Activated T-cell treated with anti-CD3 and anti-CD28 coated beads, Interleukin-2, amount 50 U/mL, for 24 hours (primary cell): ENCODE data around the gene AEN.
A peak's percentile ranks its signal among the peaks of the same experiment; 100 is the strongest.

Source experiments
- DNase-seq: peaks from one replicate; pipeline ENCODE4 v3.0.0-alpha.2; 2020
- H3K27ac Mint-ChIP-seq: 2 replicates; pipeline ENCODE4 v1.8.0; 2020; ENCODE audit warnings: mild to moderate bottlenecking, mixed read lengths
- H3K27me3 Mint-ChIP-seq: 2 replicates; pipeline ENCODE4 v1.8.0; 2020; ENCODE audit warnings: mixed read lengths
- H3K36me3 Mint-ChIP-seq: 2 replicates; pipeline ENCODE4 v1.8.0; 2020; ENCODE audit warnings: low read depth, mixed read lengths
- H3K4me1 Mint-ChIP-seq: 2 replicates; pipeline ENCODE4 v1.8.0; 2020; ENCODE audit warnings: low read depth, mixed read lengths
- H3K4me3 Mint-ChIP-seq: 2 replicates; pipeline ENCODE4 v1.8.0; 2020; ENCODE audit warnings: mild to moderate bottlenecking, moderate library complexity, mixed read lengths
- H3K9me3 Mint-ChIP-seq: 2 replicates; pipeline ENCODE4 v1.8.0; 2020; ENCODE audit warnings: mixed read lengths

The AEN gene, protein sequence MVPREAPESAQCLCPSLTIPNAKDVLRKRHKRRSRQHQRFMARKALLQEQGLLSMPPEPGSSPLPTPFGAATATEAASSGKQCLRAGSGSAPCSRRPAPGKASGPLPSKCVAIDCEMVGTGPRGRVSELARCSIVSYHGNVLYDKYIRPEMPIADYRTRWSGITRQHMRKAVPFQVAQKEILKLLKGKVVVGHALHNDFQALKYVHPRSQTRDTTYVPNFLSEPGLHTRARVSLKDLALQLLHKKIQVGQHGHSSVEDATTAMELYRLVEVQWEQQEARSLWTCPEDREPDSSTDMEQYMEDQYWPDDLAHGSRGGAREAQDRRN

DNA sequence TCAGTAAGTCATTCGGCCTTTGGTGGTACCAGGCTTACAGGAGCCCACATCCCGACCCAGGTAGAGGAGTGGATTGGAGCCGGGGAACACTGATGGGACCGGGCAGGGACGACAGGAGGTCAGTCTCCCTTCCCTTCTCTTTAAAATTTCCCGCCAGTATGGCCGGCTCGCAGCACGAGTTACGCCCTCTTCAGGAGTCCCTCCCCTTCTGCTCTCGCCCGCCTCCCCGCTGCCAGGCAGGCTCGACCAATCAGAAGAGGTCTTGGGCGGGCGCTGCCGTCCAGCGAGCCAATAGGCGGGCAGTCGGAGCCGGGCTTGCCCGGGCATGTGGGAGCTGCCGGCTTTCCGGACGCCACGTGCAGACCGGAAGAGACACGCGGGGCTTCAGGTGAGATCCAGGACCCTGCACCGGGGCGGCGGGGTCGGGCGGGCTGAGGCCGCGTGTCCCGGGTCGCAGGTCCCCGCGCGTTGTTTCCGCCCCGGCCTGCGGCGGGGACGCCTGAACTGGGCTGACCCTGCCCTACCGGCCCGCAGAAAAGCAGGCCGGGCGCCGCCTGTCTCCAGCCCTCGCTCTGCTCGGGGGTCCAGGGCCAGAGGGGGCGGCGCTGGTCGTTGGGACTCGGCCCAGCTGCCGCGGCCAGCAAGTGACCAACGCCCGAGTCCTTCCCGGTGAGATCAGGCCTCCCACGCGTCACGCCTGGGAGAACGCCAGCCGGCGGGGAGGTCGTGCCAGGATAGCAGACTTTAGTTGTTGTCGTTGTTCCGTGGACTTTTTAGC, at the start of gene AEN:
TSS of gene AEN (plus strand) at position 346 of the 778 bp plus-strand sequence. CDS start 4,870 bp downstream, outside the sequence.
- peaks cover 48% of the 10 kb centered on the region for H3K36me3 Mint-ChIP-seq
- H3K4me3 Mint-ChIP-seq: peak within 1 kb of the TSS; percentile 91
- peak; percentile 96 for DNase-seq
- peak within 1 kb of the TSS; percentile 97 for H3K27ac Mint-ChIP-seq
- peaks cover 44% of the 10 kb centered on the region for H3K4me1 Mint-ChIP-seq
- no peaks in the 10 kb centered on the region for H3K9me3 Mint-ChIP-seq
- H3K27me3 Mint-ChIP-seq: no peaks in the 10 kb centered on the region

DNA sequence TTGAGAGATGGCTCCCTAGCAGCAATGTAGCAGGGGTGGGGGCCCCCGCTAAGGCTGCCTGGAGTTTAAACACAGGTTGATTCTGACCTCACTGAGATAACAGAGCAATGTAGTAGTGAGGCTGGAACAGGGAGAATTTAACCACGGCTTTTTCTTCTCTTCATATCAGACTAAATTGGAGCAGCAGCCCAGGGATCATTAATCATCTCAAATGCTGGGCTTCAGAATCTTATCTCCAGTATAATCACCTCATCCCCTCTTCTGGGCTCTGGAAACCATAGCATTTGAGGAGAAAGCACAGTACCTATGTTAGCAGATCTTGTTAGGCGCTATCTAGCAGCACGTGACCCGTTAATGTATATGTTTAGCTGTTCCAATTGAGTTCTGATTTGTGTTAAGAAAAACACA, 49.3 kb upstream of the AEN start:
- DNase-seq: no peak
- Mint-ChIP-seq H3K27me3 (no peaks in the 10 kb centered on the region), H3K4me1 (no peaks in the 10 kb centered on the region), H3K9me3 (no peaks in the 10 kb centered on the region), H3K27ac (no peak overlapping the region), H3K36me3 (no peaks in the 10 kb centered on the region), H3K4me3 (no peak overlapping the region)

DNA sequence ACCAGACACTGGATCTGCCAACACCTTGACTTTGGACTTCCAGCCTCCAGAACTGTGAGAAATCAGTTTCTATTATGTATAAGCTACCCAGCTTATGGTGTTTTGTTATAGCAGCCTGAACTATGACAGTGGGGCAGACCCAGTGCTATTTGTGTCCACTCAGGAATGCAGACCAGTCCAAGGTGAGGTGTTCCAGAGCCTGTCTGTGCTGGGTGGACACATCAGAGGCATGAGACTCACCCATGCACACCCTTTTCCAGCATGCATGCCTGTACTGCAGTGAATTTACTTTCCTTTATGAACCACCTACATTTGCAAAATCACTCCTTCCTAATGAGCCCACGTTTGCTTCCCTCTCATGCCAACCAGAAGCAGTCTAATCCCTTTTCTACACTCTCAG, 47.1 kb upstream of the AEN start:
- H3K4me1 Mint-ChIP-seq: no peaks in the 10 kb centered on the region
- no peak overlapping the region for H3K4me3 Mint-ChIP-seq
- no peak overlapping the region for H3K27ac Mint-ChIP-seq
- no peaks in the 10 kb centered on the region for H3K27me3 Mint-ChIP-seq
- H3K9me3 Mint-ChIP-seq: no peaks in the 10 kb centered on the region
- no peak for DNase-seq
- H3K36me3 Mint-ChIP-seq: no peaks in the 10 kb centered on the region

DNA sequence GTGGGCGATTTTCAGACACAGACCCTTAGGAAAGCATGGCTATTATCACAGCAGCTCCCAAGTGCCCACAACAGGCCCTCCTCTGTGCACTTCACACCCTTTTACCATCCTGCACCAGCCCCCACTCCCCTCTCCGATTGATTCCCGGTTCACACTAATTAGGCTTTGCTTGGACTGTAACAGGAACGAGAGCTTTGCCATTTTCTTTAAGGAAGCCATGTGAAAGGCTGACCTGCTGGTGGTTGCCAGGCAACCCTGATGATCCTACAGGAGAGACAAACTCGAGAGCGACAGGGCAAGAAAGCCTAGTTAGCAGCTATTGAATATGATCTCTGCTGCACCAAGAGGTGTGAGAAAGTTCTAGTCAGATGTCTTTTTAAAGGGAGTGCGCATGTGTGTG, 46.5 kb upstream of the AEN start:
- Mint-ChIP-seq H3K4me1 (no peaks in the 10 kb centered on the region), H3K27ac (no peak overlapping the region), H3K36me3 (no peaks in the 10 kb centered on the region), H3K4me3 (no peak overlapping the region), H3K27me3 (no peaks in the 10 kb centered on the region), H3K9me3 (no peaks in the 10 kb centered on the region)
- DNase-seq: no peak

DNA sequence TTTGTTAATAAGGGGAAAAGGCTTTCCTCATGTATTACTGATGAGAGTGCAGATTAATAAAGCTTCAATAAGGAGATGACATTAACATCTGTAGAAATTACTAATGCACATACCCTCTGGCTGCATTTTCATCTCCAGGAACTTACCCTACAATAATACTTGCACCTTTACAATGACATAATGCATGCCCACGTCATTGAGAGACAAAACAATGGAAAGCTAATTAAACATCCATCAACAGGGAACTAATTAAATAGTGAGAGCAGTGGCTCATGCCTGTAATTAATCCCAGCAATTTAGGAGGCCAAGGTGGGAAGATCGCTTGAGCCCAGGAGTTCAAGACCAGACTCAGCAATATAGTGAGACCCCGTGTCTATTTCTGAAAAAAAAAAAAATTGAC, 41.8 kb upstream of the AEN start:
- H3K4me3 Mint-ChIP-seq: no peak overlapping the region
- H3K27me3 Mint-ChIP-seq: peaks cover 3% of the 10 kb centered on the region
- H3K36me3 Mint-ChIP-seq: no peaks in the 10 kb centered on the region
- no peaks in the 10 kb centered on the region for H3K4me1 Mint-ChIP-seq
- H3K9me3 Mint-ChIP-seq: no peaks in the 10 kb centered on the region
- DNase-seq: no peak
- no peak overlapping the region for H3K27ac Mint-ChIP-seq

DNA sequence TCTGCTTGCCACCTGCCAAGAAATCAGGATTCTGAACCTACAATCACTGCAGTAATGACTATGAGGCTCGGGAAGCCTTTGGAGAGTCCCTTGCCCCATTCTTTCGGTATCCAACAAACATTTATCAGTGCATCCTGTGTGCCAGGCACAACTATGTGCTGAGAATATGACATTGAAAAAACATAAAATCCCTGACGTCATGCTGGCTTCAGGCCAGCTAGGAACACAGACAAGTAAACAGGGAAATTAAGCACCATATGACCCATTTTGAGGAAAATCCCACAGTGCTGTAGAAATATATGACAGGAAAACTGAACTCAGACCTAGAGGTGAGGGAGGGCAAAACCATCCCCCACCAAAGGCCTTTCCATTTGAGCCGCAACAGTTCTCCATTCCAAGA, 40.6 kb upstream of the AEN start:
- Mint-ChIP-seq H3K27ac (no peak overlapping the region), H3K4me1 (no peaks in the 10 kb centered on the region), H3K27me3 (peaks cover 3% of the 10 kb centered on the region), H3K9me3 (no peaks in the 10 kb centered on the region), H3K4me3 (no peak overlapping the region), H3K36me3 (no peaks in the 10 kb centered on the region)
- no peak for DNase-seq

DNA sequence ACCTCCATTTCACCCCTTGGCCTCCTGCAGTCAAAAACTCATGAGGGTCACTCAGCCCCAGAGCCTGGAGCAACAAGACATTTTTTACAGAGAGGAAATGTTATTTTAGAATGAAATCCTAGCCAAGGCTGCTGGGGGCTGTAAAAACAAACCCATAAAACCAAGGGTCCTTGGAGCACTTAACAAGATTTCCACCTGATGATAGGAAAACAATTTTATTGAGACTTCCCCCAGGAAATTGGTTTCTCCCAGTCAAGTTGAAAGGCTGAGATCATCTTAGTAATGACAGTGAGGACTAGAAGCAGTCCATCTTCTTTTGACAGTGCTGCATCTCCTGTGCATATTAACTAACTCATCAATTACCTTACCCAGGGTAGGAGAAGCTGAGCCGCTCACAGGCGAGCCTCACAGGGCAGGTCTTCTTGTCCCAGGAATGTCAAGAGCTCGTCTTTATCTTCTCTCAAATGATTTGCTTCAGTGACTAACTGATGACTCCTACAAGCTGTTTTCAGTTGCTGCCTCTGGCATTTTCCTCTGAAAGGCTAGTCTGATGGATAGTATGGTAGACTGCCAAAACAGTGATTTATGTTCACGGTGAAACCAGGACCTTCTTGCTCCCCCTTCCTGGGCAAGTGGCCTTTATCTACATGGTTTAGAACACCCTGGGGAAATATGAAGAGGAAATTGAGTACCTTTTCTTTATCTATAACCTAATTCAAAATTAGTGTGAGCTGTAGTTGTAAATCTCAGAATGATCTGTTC, 34.6 kb upstream of the AEN start:
- Mint-ChIP-seq H3K9me3 (no peaks in the 10 kb centered on the region), H3K36me3 (no peaks in the 10 kb centered on the region), H3K27me3 (peaks cover 3% of the 10 kb centered on the region), H3K4me1 (no peaks in the 10 kb centered on the region), H3K4me3 (no peak overlapping the region), H3K27ac (no peak overlapping the region)
- no peak for DNase-seq

DNA sequence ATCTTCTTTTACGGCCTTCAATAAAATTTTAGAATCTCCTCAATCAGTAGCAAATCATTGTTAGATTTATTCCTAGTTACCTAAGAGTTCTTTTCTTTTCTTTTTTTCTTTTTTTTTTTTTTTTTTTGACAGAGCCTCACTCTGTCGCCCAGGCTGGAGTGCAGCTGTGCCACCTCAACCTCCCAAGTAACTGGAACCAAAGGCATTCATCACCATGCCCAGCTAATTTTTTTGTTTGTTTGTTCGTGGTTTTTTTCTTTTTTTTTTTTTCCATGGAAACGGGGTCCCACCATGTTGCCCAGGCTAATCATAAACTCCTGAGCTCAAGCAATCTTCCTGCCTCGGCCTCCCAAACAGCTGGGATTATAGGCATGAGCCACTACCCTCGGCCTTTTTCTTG, 30.4 kb upstream of the AEN start:
- H3K4me1 Mint-ChIP-seq: peaks cover 5% of the 10 kb centered on the region
- no peak overlapping the region for H3K4me3 Mint-ChIP-seq
- no peak for DNase-seq
- H3K27ac Mint-ChIP-seq: no peak overlapping the region
- no peaks in the 10 kb centered on the region for H3K27me3 Mint-ChIP-seq
- no peaks in the 10 kb centered on the region for H3K36me3 Mint-ChIP-seq
- H3K9me3 Mint-ChIP-seq: no peaks in the 10 kb centered on the region

DNA sequence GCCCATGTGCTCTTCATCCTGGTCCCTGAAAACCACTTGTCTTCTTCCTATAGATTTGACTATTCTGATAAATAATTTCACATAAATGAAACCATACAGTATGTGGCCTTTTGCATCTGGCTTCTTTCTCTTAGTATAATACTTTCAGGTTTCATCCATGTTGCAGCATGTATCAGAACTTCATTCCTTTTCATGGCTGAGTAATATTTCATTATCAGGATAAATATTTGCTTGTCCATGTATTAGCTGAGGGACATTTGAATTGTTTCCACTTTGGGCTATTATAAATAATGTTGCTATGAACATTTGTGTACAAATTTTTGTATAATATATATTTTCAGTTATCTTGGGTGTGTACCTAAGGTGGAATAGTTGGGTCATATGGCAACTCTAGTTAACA, 29.8 kb upstream of the AEN start:
- H3K9me3 Mint-ChIP-seq: no peaks in the 10 kb centered on the region
- H3K4me3 Mint-ChIP-seq: no peak overlapping the region
- DNase-seq: no peak
- H3K27ac Mint-ChIP-seq: no peak overlapping the region
- H3K36me3 Mint-ChIP-seq: no peaks in the 10 kb centered on the region
- no peaks in the 10 kb centered on the region for H3K27me3 Mint-ChIP-seq
- peaks cover 5% of the 10 kb centered on the region for H3K4me1 Mint-ChIP-seq

DNA sequence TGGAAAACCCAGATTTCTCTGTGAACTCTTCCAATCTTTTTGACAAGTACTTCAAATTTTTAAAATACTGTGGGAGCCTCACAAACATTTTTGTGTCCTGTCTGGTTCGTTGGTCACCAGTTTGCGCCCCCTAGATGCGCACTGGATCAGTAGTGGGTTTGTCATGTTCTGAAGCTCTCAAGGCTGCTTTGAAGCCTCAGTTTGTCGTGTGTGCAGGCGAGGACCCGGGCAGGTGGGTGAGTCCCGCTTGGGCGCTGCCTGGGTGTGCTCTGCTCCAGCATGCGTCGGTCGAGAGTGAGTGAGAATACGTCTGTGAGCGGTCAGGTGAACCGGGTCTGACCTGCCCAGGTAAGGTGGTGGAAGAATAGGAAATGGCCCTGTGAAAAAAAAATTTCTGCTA, 17.3 kb upstream of the AEN start:
- Mint-ChIP-seq H3K27me3 (peaks cover 64% of the 10 kb centered on the region), H3K36me3 (no peaks in the 10 kb centered on the region), H3K27ac (no peak overlapping the region), H3K9me3 (no peaks in the 10 kb centered on the region), H3K4me3 (no peak overlapping the region), H3K4me1 (peaks cover 27% of the 10 kb centered on the region)
- no peak for DNase-seq

DNA sequence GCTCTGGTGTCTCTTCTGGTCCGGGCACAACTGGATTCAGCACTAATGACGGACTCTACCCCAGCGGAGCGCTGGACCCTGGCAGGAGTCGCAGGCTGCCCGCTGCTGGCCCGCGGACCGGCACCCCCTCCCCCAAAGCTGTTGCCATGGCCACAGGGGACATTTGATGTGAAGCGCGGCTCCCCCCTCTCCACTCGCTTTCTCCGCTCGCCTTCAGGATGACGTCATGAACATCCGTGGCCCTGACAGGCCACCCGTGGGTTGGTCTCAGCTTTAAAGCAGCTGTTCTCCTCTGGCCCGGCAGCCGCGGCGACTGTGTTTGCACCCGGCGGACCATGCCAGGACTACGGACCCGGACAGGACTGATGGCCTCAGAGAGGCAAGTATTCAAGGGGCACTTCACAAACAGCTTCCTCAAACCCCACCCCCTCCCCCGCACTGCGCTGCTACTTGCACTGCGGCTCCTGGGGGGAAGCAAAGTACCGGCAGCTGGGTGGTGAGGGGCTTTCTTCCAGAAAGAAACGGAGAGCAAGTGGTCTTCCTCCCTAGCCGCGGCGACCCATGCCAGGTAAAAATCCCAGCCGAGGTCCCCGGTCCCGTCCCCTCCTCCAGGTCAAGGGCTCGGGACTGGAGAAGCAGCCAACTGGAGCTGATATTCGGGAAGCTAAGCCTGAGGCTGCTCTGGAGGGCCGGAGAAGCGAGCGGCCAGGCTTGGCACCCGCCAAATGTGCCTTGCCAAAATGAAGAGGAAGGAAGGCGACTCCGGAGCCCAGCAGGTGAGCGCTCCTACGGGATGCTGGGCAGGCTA, 16.6 kb upstream of the AEN start:
- peaks cover 28% of the 10 kb centered on the region for H3K4me1 Mint-ChIP-seq

DNA sequence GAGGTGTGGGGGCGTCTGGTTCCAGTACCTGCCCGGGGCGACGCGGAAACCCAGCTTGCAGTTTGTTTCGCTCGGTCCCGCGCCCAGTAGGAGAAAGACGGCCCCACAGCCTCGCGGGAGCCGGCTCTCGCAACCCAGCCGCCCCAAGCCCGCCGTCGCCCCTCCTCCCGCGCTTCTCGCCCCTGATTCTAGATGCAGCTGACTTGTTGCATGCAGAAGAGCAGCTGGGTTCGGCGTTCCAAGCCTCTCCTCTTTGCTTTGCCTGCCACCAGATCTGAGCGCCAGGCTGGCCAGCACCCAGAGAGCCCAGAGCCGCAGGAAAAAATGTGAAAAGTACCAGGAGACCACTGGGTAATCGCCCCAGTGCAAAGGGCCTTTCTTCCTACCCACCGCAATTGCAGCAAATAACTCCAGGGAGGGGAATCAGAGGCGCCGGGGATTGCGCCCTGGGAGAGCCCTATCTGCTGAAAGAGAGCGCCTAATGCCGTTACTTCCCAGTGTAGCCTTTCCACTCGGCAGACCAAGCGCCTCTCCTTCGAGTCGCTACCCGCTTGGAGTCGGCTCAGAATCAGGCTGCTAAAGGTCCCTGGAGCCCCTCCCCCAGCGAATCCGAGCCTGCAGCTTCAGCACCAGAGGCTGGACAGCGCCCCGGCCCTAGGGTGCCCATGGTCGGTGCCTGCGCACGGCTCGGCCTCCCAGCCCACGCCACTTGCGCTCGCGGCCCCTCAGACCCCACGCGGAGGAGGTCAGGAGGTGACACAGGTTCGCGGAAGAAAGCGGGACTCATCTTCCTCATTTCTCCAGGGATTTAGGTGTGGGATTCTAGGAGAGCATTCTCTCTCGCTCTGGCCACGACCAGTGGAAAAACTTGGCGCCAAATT, 15.7 kb upstream of the AEN start:
- DNase-seq: peak; percentile 67
- Mint-ChIP-seq H3K4me3 (peak overlapping the region; percentile 48), H3K27me3 (peaks cover 80% of the 10 kb centered on the region), H3K9me3 (no peaks in the 10 kb centered on the region), H3K4me1 (peaks cover 28% of the 10 kb centered on the region), H3K27ac (no peak overlapping the region), H3K36me3 (no peaks in the 10 kb centered on the region)

More for the DNA sequence above, 16.6 kb upstream of the AEN start:
- H3K4me3 Mint-ChIP-seq: peak overlapping the region; percentile 47
- H3K27me3 Mint-ChIP-seq: peaks cover 71% of the 10 kb centered on the region
- H3K9me3 Mint-ChIP-seq: no peaks in the 10 kb centered on the region
- no peak overlapping the region for H3K27ac Mint-ChIP-seq
- H3K36me3 Mint-ChIP-seq: no peaks in the 10 kb centered on the region
- DNase-seq: no peak

DNA sequence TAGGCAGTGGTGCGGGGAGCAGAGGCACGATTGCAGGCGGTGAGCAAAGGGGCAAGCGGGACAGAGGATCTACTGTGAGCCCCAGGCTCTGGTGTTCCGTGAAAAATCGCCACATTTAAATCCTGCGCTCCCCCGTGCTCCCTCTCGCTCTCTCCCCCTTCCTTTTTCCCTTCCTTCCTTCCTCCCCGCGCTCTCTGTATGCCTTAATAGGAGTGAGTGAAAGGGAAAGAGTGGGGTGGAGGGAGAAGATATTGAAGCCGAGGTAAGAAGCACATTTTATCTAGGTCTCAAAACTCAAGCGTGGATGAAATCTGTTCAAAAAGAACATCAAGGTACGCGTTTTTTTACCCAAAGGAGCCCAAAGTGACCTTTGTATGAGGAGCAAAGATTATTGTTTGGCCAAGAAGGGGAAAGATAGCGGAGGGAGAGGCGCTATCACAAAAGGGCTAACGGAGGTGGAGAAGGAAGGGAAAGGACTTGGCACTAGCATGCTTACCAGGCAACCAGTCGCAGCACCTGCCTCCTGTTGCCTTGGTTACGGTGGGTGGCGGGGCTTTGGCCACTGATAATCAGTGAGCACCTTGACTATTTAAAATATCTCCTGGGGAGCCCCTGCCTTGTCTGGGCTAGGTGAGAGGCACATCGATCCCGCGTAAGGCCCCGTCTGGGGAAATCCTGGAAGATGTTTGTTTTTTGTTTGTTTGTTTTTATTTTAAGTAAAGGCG, 14.9 kb upstream of the AEN start:
- peaks cover 86% of the 10 kb centered on the region for H3K27me3 Mint-ChIP-seq
- no peak overlapping the region for H3K4me3 Mint-ChIP-seq
- no peak for DNase-seq
- H3K36me3 Mint-ChIP-seq: no peaks in the 10 kb centered on the region
- no peaks in the 10 kb centered on the region for H3K9me3 Mint-ChIP-seq
- no peak overlapping the region for H3K27ac Mint-ChIP-seq
- H3K4me1 Mint-ChIP-seq: peaks cover 28% of the 10 kb centered on the region
